ENCODE results near the gene SAYSD1. TPM values are rescaled to one million over a fixed set of nuclear protein-coding genes. Genes with fewer than 3 reads are reported as not detected.

Gene SAYSD1
- total RNA-seq, 1 donor from 2014 or later, result 8.2 TPM

DNA sequence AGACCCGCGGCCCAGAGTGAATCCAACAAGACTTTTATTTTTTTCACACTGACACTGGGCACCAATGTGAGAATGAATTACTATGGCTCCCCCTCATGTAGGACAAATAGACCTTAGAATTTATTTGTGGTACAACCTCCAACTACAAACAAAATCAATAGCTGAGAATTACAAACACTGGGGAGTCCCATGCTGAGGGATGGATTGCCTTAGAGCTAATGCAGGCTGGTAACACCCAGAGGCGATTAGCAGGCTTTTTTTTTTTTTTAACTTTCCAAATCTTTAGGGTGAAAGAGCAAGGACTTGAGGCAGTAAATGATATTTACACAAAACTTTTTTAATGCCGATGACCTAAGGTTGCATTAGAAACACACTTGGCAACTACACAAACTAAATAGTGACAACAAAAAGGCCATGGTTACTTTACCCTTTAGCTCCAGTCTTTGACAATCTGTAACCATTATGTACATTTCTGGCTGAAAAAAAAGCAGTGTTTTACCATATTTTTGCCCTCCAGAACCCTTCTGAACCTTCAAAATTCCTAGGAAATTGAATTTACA lies 21.8 kb downstream of the SAYSD1 start:
- no peak for TF ChIP-seq CTCF (IDR thresholded peaks at IDR 0.05)
- no peak for TF ChIP-seq EZH2phosphoT487 (IDR thresholded peaks at IDR 0.05)
- no peak for TF ChIP-seq EZH2 (IDR thresholded peaks at IDR 0.05)

DNA sequence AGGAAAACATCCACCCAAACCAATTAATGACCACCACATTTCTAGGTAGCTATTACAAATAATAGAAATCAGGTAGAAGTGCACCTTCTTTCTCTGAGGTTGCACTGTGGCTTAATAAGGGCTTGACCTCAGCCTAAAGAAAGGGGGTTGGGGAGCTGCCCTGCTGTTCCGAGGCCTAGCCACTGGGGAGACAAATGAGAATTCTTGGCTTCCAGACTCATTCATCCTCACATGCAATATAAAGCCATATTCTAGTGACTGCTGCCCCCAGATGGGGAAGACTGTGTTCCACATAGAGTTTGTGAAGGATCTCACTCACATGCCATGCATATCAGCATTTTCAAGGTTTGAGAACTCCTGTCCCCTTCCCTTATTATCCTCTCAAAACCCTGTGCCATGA lies 22.9 kb downstream of the SAYSD1 start:
- H3K79me2 ChIP-seq (ENCODE audit: low read depth), result no peaks in the 10 kb centered on the region
- H3K27me3 ChIP-seq, result no peaks in the 10 kb centered on the region
- TF ChIP-seq EZH2phosphoT487 (IDR thresholded peaks at IDR 0.05) (no peak), CTCF (IDR thresholded peaks at IDR 0.05) (peak; percentile 48)
- no peaks in the 10 kb centered on the region for H3K9me3 Mint-ChIP-seq
- H4K20me1 ChIP-seq (ENCODE audit: low read depth), result peaks cover 30% of the 10 kb centered on the region
- H3K4me3 Mint-ChIP-seq, result no peak overlapping the region
- no peak overlapping the region for H3K27ac Mint-ChIP-seq
- H3K27me3 Mint-ChIP-seq (ENCODE audit: insufficient read depth, low read depth), result peaks cover 5% of the 10 kb centered on the region
- no peak overlapping the region for H3K9ac ChIP-seq
- H3K27ac ChIP-seq, result no peak overlapping the region
- peak; percentile 62 for DNase-seq (ENCODE audit: low spot score)
- peaks cover 33% of the 10 kb centered on the region for H3K4me1 Mint-ChIP-seq
- H3F3A ChIP-seq (ENCODE audit: low read depth), result peaks cover 15% of the 10 kb centered on the region
- no peak overlapping the region for H3K4me2 ChIP-seq
- H2AFZ ChIP-seq (replicated peaks), result no peak overlapping the region
- no peak overlapping the region for H3K4me3 ChIP-seq
- H3K36me3 ChIP-seq, result no peaks in the 10 kb centered on the region
- no peaks in the 10 kb centered on the region for H3K36me3 Mint-ChIP-seq
- H3K4me1 ChIP-seq, result peaks cover 35% of the 10 kb centered on the region
- no peaks in the 10 kb centered on the region for H3K9me3 ChIP-seq (ENCODE audit: low read depth)

More for the DNA sequence above, 21.8 kb downstream of the SAYSD1 start:
- Histone ChIP-seq H3F3A (ENCODE audit: low read depth) (peaks cover 9% of the 10 kb centered on the region), H3K4me3 (no peak overlapping the region), H3K27me3 (no peaks in the 10 kb centered on the region), H3K9me3 (ENCODE audit: low read depth) (no peaks in the 10 kb centered on the region), H3K27ac (no peak overlapping the region), H3K79me2 (ENCODE audit: low read depth) (no peaks in the 10 kb centered on the region), H4K20me1 (ENCODE audit: low read depth) (peaks cover 24% of the 10 kb centered on the region), H2AFZ (replicated peaks) (no peak overlapping the region), H3K4me1 (peaks cover 27% of the 10 kb centered on the region), H3K36me3 (no peaks in the 10 kb centered on the region), H3K9ac (no peak overlapping the region), H3K4me2 (no peak overlapping the region)
- peaks cover 23% of the 10 kb centered on the region for H3K4me1 Mint-ChIP-seq
- no peaks in the 10 kb centered on the region for H3K36me3 Mint-ChIP-seq
- no peak for DNase-seq (ENCODE audit: low spot score)
- H3K27me3 Mint-ChIP-seq (ENCODE audit: insufficient read depth, low read depth), result peaks cover 5% of the 10 kb centered on the region
- H3K27ac Mint-ChIP-seq, result no peak overlapping the region
- no peaks in the 10 kb centered on the region for H3K9me3 Mint-ChIP-seq
- no peak overlapping the region for H3K4me3 Mint-ChIP-seq

DNA sequence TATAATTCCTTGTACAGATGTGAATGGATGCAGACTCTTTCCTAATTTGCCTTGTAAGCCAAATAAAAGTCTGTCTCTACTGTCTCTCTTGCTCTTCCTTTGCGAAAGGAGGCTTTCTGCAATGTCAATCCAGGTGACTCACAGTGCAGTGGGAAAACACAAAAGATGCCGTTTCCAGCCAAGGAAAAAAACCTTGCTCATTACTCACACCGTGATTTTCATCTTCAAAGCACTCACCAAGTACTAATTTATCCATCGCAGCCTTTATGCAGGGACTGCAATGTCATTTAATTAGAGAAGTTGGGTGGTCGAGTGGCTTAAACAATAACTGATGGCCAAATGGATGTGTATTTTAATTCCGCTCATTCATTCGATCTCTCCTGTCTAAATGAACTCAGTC lies 23.8 kb downstream of the SAYSD1 start:
- no peaks in the 10 kb centered on the region for H3K36me3 Mint-ChIP-seq
- Histone ChIP-seq H3K4me1 (peaks cover 35% of the 10 kb centered on the region), H4K20me1 (ENCODE audit: low read depth) (peaks cover 34% of the 10 kb centered on the region), H3K9ac (no peak overlapping the region), H3K27ac (no peak overlapping the region), H2AFZ (replicated peaks) (no peak overlapping the region), H3K79me2 (ENCODE audit: low read depth) (no peaks in the 10 kb centered on the region), H3K36me3 (no peaks in the 10 kb centered on the region), H3K9me3 (ENCODE audit: low read depth) (no peaks in the 10 kb centered on the region), H3F3A (ENCODE audit: low read depth) (peaks cover 15% of the 10 kb centered on the region), H3K4me3 (no peak overlapping the region), H3K4me2 (no peak overlapping the region), H3K27me3 (no peaks in the 10 kb centered on the region)
- H3K4me3 Mint-ChIP-seq, result no peak overlapping the region
- TF ChIP-seq EZH2phosphoT487 (IDR thresholded peaks at IDR 0.05) (no peak), CTCF (IDR thresholded peaks at IDR 0.05) (no peak), EZH2 (IDR thresholded peaks at IDR 0.05) (no peak)
- no peak for DNase-seq (ENCODE audit: low spot score)
- H3K27me3 Mint-ChIP-seq (ENCODE audit: insufficient read depth, low read depth), result peaks cover 13% of the 10 kb centered on the region
- H3K27ac Mint-ChIP-seq, result no peak overlapping the region
- peaks cover 38% of the 10 kb centered on the region for H3K4me1 Mint-ChIP-seq
- H3K9me3 Mint-ChIP-seq, result no peaks in the 10 kb centered on the region

All from neural progenitor cell (in vitro differentiated cells).